Measurements from ENCODE around the gene STK11.

GRCh38 chr19:1214862-1215731, 9.5 kb downstream of the STK11 start:
- no peak for TF ChIP-seq CTCF (IDR thresholded peaks at IDR 0.05)
- no peak for TF ChIP-seq EZH2phosphoT487 (IDR thresholded peaks at IDR 0.05)
- TF ChIP-seq EZH2 (IDR thresholded peaks at IDR 0.05), result no peak
